AG08396 (cell line): ENCODE results near the gene CENPT.

ENCODE experiments used
- DNase-seq: peaks from one replicate; pipeline ENCODE4 v3.0.0; 2012; ENCODE audit warnings: low spot score, mixed read lengths

The CENPT gene

GRCh38 chr16:67847064-67847861 lies at the start of gene CENPT:
TSS of gene CENPT (minus strand) at chr16:67847693. CDS start at chr16:67833859, 13,834 bp downstream.
- DNase-seq, result peak; percentile 78

- DNase-seq, result peak; percentile 60
Measured at GRCh38 chr16:67897231-67897630, 49.7 kb upstream of the CENPT start.

- peak; percentile 38 for DNase-seq
Measured at GRCh38 chr16:67893743-67894399, 46.4 kb upstream of the CENPT start.

GRCh38 chr16:67892899-67893742 lies 45.6 kb upstream of the CENPT start, which contains the start of gene PSKH1:
TSS of gene PSKH1 (plus strand) at chr16:67893254. CDS start at chr16:67908750, 15,496 bp downstream.
- peak; percentile 99 for DNase-seq

GRCh38 chr16:67892375-67892774 lies 44.9 kb upstream of the CENPT start:
- DNase-seq, result no peak

- DNase-seq, result no peak
Measured at GRCh38 chr16:67888331-67888730, 40.8 kb upstream of the CENPT start.

- DNase-seq, result no peak
Measured at GRCh38 chr16:67886387-67886786, 38.9 kb upstream of the CENPT start.

GRCh38 chr16:67885976-67886375 lies 38.5 kb upstream of the CENPT start:
- no peak for DNase-seq

GRCh38 chr16:67885545-67885944 lies 38.1 kb upstream of the CENPT start:
- DNase-seq, result no peak

GRCh38 chr16:67884684-67885083 lies 37.2 kb upstream of the CENPT start, which contains the start of gene NRN1L:
TSS of gene NRN1L (plus strand) at chr16:67884885. CDS start at chr16:67884904, 19 bp downstream.
- peak; percentile 98 for DNase-seq

- peak; percentile 81 for DNase-seq
Measured at GRCh38 chr16:67883872-67884261, 36.4 kb upstream of the CENPT start.

GRCh38 chr16:67883146-67883871 lies 35.8 kb upstream of the CENPT start:
- no peak for DNase-seq

- peak; percentile 32 for DNase-seq
Measured at GRCh38 chr16:67882374-67883145, 35.1 kb upstream of the CENPT start.

- DNase-seq, result no peak
Measured at GRCh38 chr16:67881621-67882161, 34.2 kb upstream of the CENPT start.

- DNase-seq, result no peak
Measured at GRCh38 chr16:67880584-67880983, 33.1 kb upstream of the CENPT start.

- no peak for DNase-seq
Measured at GRCh38 chr16:67879936-67880335, 32.4 kb upstream of the CENPT start.

- no peak for DNase-seq
Measured at GRCh38 chr16:67879462-67879861, 32.0 kb upstream of the CENPT start.

- no peak for DNase-seq
Measured at GRCh38 chr16:67878846-67879245, 31.4 kb upstream of the CENPT start.

GRCh38 chr16:67878232-67878631 lies 30.7 kb upstream of the CENPT start:
- DNase-seq, result no peak

GRCh38 chr16:67877064-67877463 lies 29.6 kb upstream of the CENPT start:
- no peak for DNase-seq

GRCh38 chr16:67874372-67874771 lies 26.9 kb upstream of the CENPT start:
- DNase-seq, result no peak
